OCI-LY7 (cell line): ENCODE data around the gene HSPA2.

Source experiments
- CTCF ChIP-seq: fragments of 200-600 bp; sonication (generic); conservative IDR thresholded peaks from 2 replicates; pipeline ENCODE4 v1.5.1; 2014; ENCODE audit warnings: mild to moderate bottlenecking, antibody characterized with exemption, low read length, moderate library complexity, mixed read lengths
- EZH2phosphoT487 ChIP-seq: fragments of 200-600 bp; sonication (generic); IDR thresholded peaks from 2 replicates; pipeline ENCODE4 v1.6.1; 2018; ENCODE audit warnings: low read depth, borderline replicate concordance, mild to moderate bottlenecking, mixed run types, antibody characterized with exemption, low read length, moderate library complexity, mixed read lengths

DNA sequence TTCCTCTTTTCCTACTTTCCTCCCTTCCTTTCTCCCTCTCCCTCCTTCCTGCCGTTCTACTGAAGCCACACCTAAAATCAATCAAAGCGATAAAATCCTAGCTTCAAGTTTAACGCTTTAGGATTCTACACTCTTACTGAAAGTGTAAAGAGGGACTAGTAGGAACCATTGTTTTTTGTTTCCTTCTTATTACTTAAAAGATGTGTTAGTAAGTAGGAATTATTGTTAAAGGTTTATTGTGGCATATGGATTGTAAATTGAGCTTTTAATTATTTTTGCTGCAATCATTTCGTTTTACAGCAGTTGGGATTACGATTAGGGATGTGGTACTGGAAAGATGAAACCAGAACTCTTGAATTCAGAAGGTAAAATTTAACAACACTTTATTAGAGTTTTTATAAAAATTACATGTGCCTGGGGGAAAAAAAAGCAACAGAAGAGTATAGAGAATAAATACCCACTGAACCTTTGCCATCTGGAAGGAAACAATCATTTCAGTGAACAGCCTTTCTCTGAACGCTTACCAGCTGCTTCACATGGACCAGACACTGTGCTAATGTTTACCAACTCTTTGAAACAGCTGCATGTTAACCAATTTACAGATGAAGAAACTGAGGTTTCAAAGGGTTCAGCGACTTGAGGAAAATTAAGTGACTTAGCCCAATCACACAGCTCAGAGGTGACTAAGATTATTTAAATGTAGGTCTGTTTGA is 10.2 kb downstream of the HSPA2 start:
- TF ChIP-seq CTCF (no peak), EZH2phosphoT487 (no peak)
